Diencephalon (tissue), 1 donor: ENCODE results near the gene FXYD6. TPM values are rescaled to one million over a fixed set of nuclear protein-coding genes. Genes with fewer than 3 reads are reported as not detected.

Experiments used
- total RNA-seq: library from RNA; depleted of rRNA; stranded (reverse); fragments of >200 nt; gene quantifications from one replicate; pipeline ENCODE4 v1.2.3, GENCODE V29; 2014

Gene FXYD6, protein sequence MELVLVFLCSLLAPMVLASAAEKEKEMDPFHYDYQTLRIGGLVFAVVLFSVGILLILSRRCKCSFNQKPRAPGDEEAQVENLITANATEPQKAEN
- 164 TPM for total RNA-seq

GRCh38 chr11:117876341-117877119 lies at the start of gene FXYD6:
FXYD6 (minus strand) TSS chr11:117876658; CDS start chr11:117842776, 33,882 bp downstream.

DNA sequence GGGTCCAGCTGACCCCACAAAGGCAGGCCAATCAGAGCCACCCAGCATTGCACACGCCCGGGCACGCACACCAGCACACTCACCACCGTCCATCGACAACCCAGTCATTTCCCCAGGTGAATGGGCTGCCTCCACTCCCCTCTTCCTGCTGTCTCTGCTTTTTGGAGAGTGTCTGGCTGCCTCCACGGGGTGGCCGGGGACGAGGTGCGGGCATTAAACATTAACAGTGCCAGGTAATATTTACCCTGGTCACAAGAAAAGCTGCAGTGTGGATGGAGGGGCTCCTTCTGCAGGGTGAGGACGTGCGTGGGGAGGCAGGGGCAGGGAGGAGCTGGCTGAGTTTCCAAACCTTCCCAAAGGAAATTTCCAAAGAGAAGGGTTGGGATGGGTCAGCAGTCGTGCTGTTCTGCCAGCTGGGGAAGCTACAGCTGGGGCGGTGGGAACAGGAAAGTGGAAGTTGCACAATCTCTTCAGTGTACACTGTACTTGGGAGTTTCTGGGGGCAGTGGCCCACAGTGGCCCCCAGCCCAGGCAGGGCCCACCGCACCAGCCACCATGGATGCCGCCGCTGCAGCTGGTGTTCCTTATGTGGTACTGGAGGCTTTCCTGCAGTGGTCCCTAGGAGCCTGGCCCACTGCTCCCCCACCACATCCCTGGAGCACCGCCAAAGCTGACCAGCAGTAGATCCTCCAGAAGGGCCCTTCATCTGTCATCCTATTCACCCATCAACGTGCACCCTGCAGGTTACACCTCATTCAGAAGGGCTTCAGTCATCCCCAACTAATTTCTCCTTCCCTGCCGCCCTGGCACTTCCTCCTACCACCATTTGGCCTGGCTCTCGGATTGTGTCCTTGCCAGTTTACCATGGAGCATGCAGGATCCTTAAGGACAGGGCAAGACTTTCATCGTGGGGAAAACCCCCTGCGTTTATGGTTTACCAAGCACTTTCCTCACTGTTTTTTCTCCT lies 51.6 kb downstream of the FXYD6 start, which contains the start of gene FXYD2:
Gene FXYD2 (minus strand): TSS at position 174 of the 967 bp plus-strand sequence. CDS start 66 bp downstream, at position 108.

GRCh38 chr11:117796872-117797529 lies 79.5 kb downstream of the FXYD6 start, which contains the start of gene DSCAML1:
DSCAML1 (minus strand) TSS chr11:117797216; CDS start chr11:117797079, 137 bp downstream.

Other genes with a start within 250 kb of the FXYD6 start
- gene DSCAML1, start 79.4 kb downstream of the FXYD6 start, total RNA-seq = 8.1 TPM
- gene FXYD2, start 51.9 kb downstream of the FXYD6 start, total RNA-seq = 1.8 TPM
- 0.23 TPM for gene TMPRSS13, start 52.7 kb upstream of the FXYD6 start, total RNA-seq
- gene IL10RA, start 109.7 kb upstream of the FXYD6 start, total RNA-seq = 3.7 TPM
- gene TMPRSS4, start 200.4 kb upstream of the FXYD6 start, total RNA-seq = not detected
- gene SMIM35, start 210.3 kb upstream of the FXYD6 start, total RNA-seq = under 0.01 TPM